ENCODE data around the gene SLC38A8. TPM values are rescaled to one million over a fixed set of nuclear protein-coding genes. Genes with fewer than 3 reads are reported as not detected.

SLC38A8 gene
- total and polyA plus RNA-seq, 4 donors = 0.08 to 1.0 (median 0.32) TPM

DNA sequence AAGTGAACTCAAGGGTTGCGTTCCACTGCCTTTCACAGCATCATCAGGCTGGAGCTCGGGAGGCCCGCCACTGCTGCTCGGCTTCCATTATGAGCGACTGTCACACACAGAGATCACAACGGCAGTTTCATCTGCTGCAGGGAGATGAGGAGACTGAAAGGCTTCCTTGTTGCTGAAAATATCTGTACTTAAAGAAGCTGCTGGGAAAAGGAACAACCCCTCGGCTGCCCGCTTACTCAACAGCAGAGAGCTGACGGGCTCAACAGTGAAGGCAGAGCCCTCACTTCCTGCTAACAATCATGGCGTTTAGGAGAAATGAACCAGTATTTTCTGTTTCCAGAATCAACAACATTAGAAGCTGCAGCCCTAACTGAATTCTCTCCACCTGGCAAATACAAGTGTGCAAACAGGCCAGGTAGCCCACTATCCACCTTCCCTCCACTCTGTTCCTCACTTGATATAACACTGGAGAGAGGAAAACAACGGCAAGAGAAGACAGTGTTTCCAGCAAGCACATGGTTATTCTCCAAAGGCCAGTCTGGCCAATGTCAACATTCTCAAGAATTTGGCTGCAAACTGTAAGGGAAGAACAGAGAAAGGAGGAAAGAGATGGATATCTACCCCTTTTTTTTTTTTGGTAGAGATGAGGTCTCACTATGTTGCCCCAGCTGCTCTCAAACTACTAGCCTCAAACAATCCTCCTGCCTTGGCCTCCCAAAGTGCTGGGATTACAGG lies 40.4 kb upstream of the SLC38A8 start (continued):
- TF ChIP-seq MAX (IDR thresholded peaks at IDR 0.05) = no peak
- no peak for TF ChIP-seq RXRA (IDR thresholded peaks at IDR 0.05)
- TF ChIP-seq JUND (IDR thresholded peaks at IDR 0.05) = no peak

DNA sequence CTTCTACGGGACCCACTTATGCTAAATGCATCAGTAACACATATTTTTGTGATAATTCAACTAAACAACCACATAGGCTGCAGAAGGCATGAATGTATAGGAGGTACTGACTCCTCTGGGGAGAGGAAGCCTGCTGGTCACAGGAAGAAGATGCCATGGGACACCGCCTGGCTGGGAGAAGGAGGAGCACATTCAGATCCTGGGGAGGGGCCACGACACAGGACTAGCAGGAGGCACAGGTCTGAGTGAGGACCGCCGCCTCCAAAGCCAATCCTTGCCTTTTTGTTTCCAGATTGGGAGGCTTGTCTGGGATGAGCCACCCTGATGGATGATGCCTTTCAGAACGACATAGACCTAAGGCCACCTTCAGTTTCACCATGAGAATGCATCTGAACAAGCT lies 39.5 kb upstream of the SLC38A8 start:
- no peak for DNase-seq (ENCODE audit: low spot score)
- H3K9ac ChIP-seq (ENCODE audit: low read depth in 1 of 2, low read length in 2 of 2) = no peak overlapping the region
- peaks cover 8 to 63% (median 41%) of the 10 kb centered on the region in 4 donors for H3K36me3 ChIP-seq (ENCODE audit: control insufficient read depth in 4 of 4, insufficient read depth in 3 of 4, low read depth in 1 of 4, low read length in 3 of 4)
- H3K4me1 ChIP-seq (ENCODE audit: control insufficient read depth in 4 of 4, insufficient read depth in 4 of 4, low read length in 3 of 4) = no peaks in the 10 kb centered on the region
- no peaks in the 10 kb centered on the region for H3K27me3 ChIP-seq (ENCODE audit: control insufficient read depth in 4 of 4, insufficient read depth in 4 of 4, low read length in 3 of 4)
- no peak for TF ChIP-seq HNF4G (IDR thresholded peaks at IDR 0.05)
- no peak for TF ChIP-seq RXRA (IDR thresholded peaks at IDR 0.05)
- TF ChIP-seq JUND (IDR thresholded peaks at IDR 0.05) = no peak
- TF ChIP-seq TAF1 (conservative IDR thresholded peaks at IDR 0.05) = no peak
- no peak for TF ChIP-seq CTCF (IDR thresholded peaks at IDR 0.05; ENCODE audit: low read depth, low read length, missing input control)
- no peak for TF ChIP-seq MAX (IDR thresholded peaks at IDR 0.05)
- no peak for TF ChIP-seq EGR1 (IDR thresholded peaks at IDR 0.05; ENCODE audit: low read depth in 2 of 2)
- no peak overlapping the region for H3K27ac ChIP-seq (ENCODE audit: low read depth in 1 of 2, low read length in 2 of 2)
- WGBS = 93% methylated on average over 6 of the region's 6 CpGs
- H3K9me3 ChIP-seq (ENCODE audit: control insufficient read depth in 4 of 4, low read length in 3 of 4) = no peaks in the 10 kb centered on the region
- H3K4me3 ChIP-seq (ENCODE audit: low read depth in 1 of 3, low read length in 3 of 3) = no peak overlapping the region

DNA sequence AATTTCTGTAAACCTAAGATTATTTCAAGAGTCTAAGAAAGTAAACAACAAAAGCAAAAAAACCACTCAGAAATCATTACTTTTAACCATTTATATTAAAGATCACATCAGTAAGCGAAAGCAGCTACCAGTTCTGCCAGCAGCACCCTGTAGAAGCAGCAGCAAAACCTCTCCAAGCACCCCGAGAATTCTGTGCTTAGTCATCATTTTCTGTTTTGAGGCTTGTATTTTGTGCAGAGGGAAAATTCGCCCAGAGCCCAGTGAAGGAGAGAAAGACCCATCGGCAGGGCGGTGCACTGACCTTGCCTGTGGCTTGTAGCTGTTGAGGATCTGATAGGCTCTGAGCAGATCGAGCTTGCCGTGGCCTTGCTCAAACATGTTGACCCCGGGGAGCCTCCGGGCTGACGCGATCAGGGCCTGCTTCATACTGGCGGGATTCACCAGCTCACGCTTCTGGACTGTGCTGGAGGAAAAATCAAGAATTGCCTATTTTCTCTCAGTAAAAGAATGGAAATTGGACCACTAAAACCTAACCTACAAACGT lies 38.9 kb upstream of the SLC38A8 start:
- 88% methylated on average over 14 of the region's 14 CpGs for WGBS
- no peaks in the 10 kb centered on the region for H3K4me1 ChIP-seq (ENCODE audit: control insufficient read depth in 4 of 4, insufficient read depth in 4 of 4, low read length in 3 of 4)
- no peak overlapping the region for H3K9ac ChIP-seq (ENCODE audit: low read depth in 1 of 2, low read length in 2 of 2)
- H3K36me3 ChIP-seq (ENCODE audit: control insufficient read depth in 4 of 4, insufficient read depth in 3 of 4, low read depth in 1 of 4, low read length in 3 of 4) = peaks cover 8 to 58% (median 37%) of the 10 kb centered on the region in 4 donors
- DNase-seq (ENCODE audit: low spot score) = no peak
- H3K27me3 ChIP-seq (ENCODE audit: control insufficient read depth in 4 of 4, insufficient read depth in 4 of 4, low read length in 3 of 4) = no peaks in the 10 kb centered on the region
- no peak overlapping the region for H3K4me3 ChIP-seq (ENCODE audit: low read depth in 1 of 3, low read length in 3 of 3)
- no peak for TF ChIP-seq YY1 (IDR thresholded peaks at IDR 0.05)
- TF ChIP-seq RAD21 (IDR thresholded peaks at IDR 0.05) = no peak
- TF ChIP-seq, protein P1, sequence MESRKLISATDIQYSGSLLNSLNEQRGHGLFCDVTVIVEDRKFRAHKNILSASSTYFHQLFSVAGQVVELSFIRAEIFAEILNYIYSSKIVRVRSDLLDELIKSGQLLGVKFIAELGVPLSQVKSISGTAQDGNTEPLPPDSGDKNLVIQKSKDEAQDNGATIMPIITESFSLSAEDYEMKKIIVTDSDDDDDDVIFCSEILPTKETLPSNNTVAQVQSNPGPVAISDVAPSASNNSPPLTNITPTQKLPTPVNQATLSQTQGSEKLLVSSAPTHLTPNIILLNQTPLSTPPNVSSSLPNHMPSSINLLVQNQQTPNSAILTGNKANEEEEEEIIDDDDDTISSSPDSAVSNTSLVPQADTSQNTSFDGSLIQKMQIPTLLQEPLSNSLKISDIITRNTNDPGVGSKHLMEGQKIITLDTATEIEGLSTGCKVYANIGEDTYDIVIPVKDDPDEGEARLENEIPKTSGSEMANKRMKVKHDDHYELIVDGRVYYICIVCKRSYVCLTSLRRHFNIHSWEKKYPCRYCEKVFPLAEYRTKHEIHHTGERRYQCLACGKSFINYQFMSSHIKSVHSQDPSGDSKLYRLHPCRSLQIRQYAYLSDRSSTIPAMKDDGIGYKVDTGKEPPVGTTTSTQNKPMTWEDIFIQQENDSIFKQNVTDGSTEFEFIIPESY (IDR thresholded peaks at IDR 0.05) = no peak
- H3K9me3 ChIP-seq (ENCODE audit: control insufficient read depth in 4 of 4, low read length in 3 of 4) = no peaks in the 10 kb centered on the region
- no peak overlapping the region for H3K27ac ChIP-seq (ENCODE audit: low read depth in 1 of 2, low read length in 2 of 2)

- H3K9me3 ChIP-seq (ENCODE audit: control insufficient read depth in 4 of 4, low read length in 3 of 4) = no peaks in the 10 kb centered on the region
- no peak overlapping the region for H3K9ac ChIP-seq (ENCODE audit: low read depth in 1 of 2, low read length in 2 of 2)
- no peaks in the 10 kb centered on the region for H3K4me1 ChIP-seq (ENCODE audit: control insufficient read depth in 4 of 4, insufficient read depth in 4 of 4, low read length in 3 of 4)
- H3K36me3 ChIP-seq (ENCODE audit: control insufficient read depth in 4 of 4, insufficient read depth in 3 of 4, low read depth in 1 of 4, low read length in 3 of 4) = peaks cover 8 to 55% (median 34%) of the 10 kb centered on the region in 4 donors
- no peak overlapping the region for H3K27ac ChIP-seq (ENCODE audit: low read depth in 1 of 2, low read length in 2 of 2)
- no peak overlapping the region for H3K4me3 ChIP-seq (ENCODE audit: low read depth in 1 of 3, low read length in 3 of 3)
- no peak for DNase-seq (ENCODE audit: low spot score)
- 88% methylated on average over 6 of the region's 6 CpGs for WGBS
- no peaks in the 10 kb centered on the region for H3K27me3 ChIP-seq (ENCODE audit: control insufficient read depth in 4 of 4, insufficient read depth in 4 of 4, low read length in 3 of 4)
- TF ChIP-seq YY1 (IDR thresholded peaks at IDR 0.05) (no peak), HNF4A (conservative IDR thresholded peaks at IDR 0.05) (no peak), GABPA (IDR thresholded peaks at IDR 0.05 in 1 of 2, conservative IDR thresholded peaks at IDR 0.05 in 1 of 2) (no peak), REST (IDR thresholded peaks at IDR 0.05) (no peak)
- TF ChIP-seq, protein P1 (IDR thresholded peaks at IDR 0.05) = no peak
These were observed 38.2 kb upstream of the SLC38A8 start for GRCh38 chr16:84080813-84081212.

All from liver (tissue), 9 donors.